K562 (cell line): Measurements from ENCODE around the gene HMG20B. TPM values are rescaled to one million over a fixed set of nuclear protein-coding genes. Genes with fewer than 3 reads are reported as not detected.
A peak's percentile ranks its signal among the peaks of the same experiment; 100 is the strongest.

Experiments used
- CBX5 ChIP-seq: IDR thresholded peaks from 2 replicates; pipeline ENCODE4 v1.6.1; 2014; ENCODE audit warnings: low read depth, borderline replicate concordance
- CHD4 ChIP-seq: fragments of 200-600 bp; sonication (generic); IDR thresholded peaks from 3 replicates; pipeline ENCODE4 v1.6.1; 2012; ENCODE audit warnings: low read depth, mild to moderate bottlenecking, mixed read lengths, low read length, inconsistent platforms; ENCODE audit not compliant: insufficient read depth, insufficient replicate concordance, poor library complexity, severe bottlenecking
- CREB1 ChIP-seq, 2 experiments: sonication (generic) in 1 of 2; formaldehyde crosslinking in 1 of 2; IDR thresholded peaks; 2 replicates each; pipeline versions ENCODE4 v1.6.1 to v1.8.0; 2012 to 2022; ENCODE audit warnings: inconsistent platforms in 1 of 2, mild to moderate bottlenecking in 1 of 2, missing genetic modification reagents in 1 of 2, moderate library complexity in 1 of 2
- E2F6 ChIP-seq, 2 experiments: IDR thresholded peaks; 2 replicates each; pipeline ENCODE4 v1.6.1; 2011; ENCODE audit warnings: borderline replicate concordance in 1 of 2, control low read depth in 1 of 2, low read depth in 1 of 2, low read length in 1 of 2, mild to moderate bottlenecking in 1 of 2, mixed read lengths in 1 of 2, moderate library complexity in 1 of 2; ENCODE audit not compliant: insufficient read depth in 1 of 2, insufficient read length in 1 of 2, poor library complexity in 1 of 2, severe bottlenecking in 1 of 2; ENCODE audit errors: extremely low read depth in 1 of 2
- GTF3C2 ChIP-seq: IDR thresholded peaks from 3 replicates; pipeline ENCODE4 v1.6.1; 2011; ENCODE audit warnings: borderline replicate concordance, mild to moderate bottlenecking, moderate library complexity; ENCODE audit not compliant: insufficient read length; ENCODE audit errors: extremely low read depth
- KDM2B ChIP-seq: fragments of 250-450 bp; sonication (Bioruptor Pico); IDR thresholded peaks from 2 replicates; pipeline ENCODE4 v1.8.0; 2021; ENCODE audit warnings: mild to moderate bottlenecking, moderate library complexity
- L3MBTL2 ChIP-seq: fragments of 450-650 bp; IDR thresholded peaks from 2 replicates; pipeline ENCODE4 v1.6.1; 2016; ENCODE audit warnings: mild to moderate bottlenecking, moderate library complexity
- MAFF ChIP-seq: IDR thresholded peaks from 2 replicates; pipeline ENCODE4 v1.6.1; 2012; ENCODE audit warnings: low read length, improper control_type of control experiment
- PATZ1 ChIP-seq: fragments of 250-450 bp; sonication (Bioruptor Pico); IDR thresholded peaks from 2 replicates; pipeline ENCODE4 v1.5.0; 2020; ENCODE audit warnings: mild to moderate bottlenecking, borderline replicate concordance
- PHF21A ChIP-seq: fragments of 450-650 bp; IDR thresholded peaks from 2 replicates; pipeline ENCODE4 v1.6.1; 2017; ENCODE audit warnings: low read depth, borderline replicate concordance
- PHF8 ChIP-seq: fragments of 200-600 bp; sonication (generic); IDR thresholded peaks from 2 replicates; pipeline ENCODE4 v1.6.1; 2012; ENCODE audit warnings: mixed run types, mild to moderate bottlenecking, inconsistent platforms, low read length, moderate library complexity, borderline replicate concordance
- RBFOX2 ChIP-seq: fragments of 200-400 bp; formaldehyde crosslinking; IDR thresholded peaks from 2 replicates; pipeline ENCODE4 v1.6.1; 2017; ENCODE audit warnings: low read depth, mild to moderate bottlenecking, low read length, moderate library complexity
- RBM14 ChIP-seq: fragments of 200-400 bp; formaldehyde crosslinking; IDR thresholded peaks from 2 replicates; pipeline ENCODE4 v1.6.1; 2018; ENCODE audit warnings: low read depth, mild to moderate bottlenecking, low read length, moderate library complexity, borderline replicate concordance; ENCODE audit not compliant: insufficient read depth
- SPI1 ChIP-seq: IDR thresholded peaks from 2 replicates; pipeline ENCODE4 v1.6.1; 2011; ENCODE audit warnings: low read depth, low read length, control low read depth, borderline replicate concordance
- SRSF9 ChIP-seq: fragments of 200-400 bp; formaldehyde crosslinking; IDR thresholded peaks from 2 replicates; pipeline ENCODE4 v1.6.1; 2017; ENCODE audit warnings: low read depth, low read length, borderline replicate concordance
- TAF1 ChIP-seq: IDR thresholded peaks from 2 replicates; pipeline ENCODE4 v1.6.1; 2011; ENCODE audit warnings: mild to moderate bottlenecking, low read length, moderate library complexity; ENCODE audit not compliant: insufficient read depth, control insufficient read depth, severe bottlenecking; ENCODE audit errors: extremely low read depth
- TCFL5 ChIP-seq: fragments of 250-450 bp; sonication (Bioruptor Pico); conservative IDR thresholded peaks from 2 replicates; pipeline ENCODE4 v1.6.1; 2021; ENCODE audit warnings: mild to moderate bottlenecking, moderate library complexity, matching md5 sums
- TFAP4 ChIP-seq: sonication (generic); formaldehyde crosslinking; IDR thresholded peaks from 2 replicates; pipeline ENCODE4 v1.8.0; 2022; ENCODE audit warnings: missing genetic modification reagents, mild to moderate bottlenecking, moderate library complexity, borderline replicate concordance
- ZC3H11A ChIP-seq: IDR thresholded peaks from 2 replicates; pipeline ENCODE4 v1.6.1; 2012; ENCODE audit warnings: low read depth, low read length, improper control_type of control experiment
- ZNF778 ChIP-seq: fragments of 450-650 bp; formaldehyde crosslinking; IDR thresholded peaks from 2 replicates; pipeline ENCODE4 v1.4.0; 2020; ENCODE audit warnings: mild to moderate bottlenecking, moderate library complexity
- polyA plus RNA-seq, 8 experiments: library from polyadenylated mRNA; depleted of rRNA in 4 of 8; stranded (reverse) in 5 of 8; unstranded in 3 of 8; fragments of >200 nt; fragmentation: Nextera tagmentation in 2 of 8; fragmentation: Illumina TruSeq in 1 of 8; extraction: Ambion mirVana in 2 of 8; extraction: Trizol in 1 of 8; gene quantifications; 2 replicates each; pipeline versions ENCODE4 v1.2.1 to v1.2.3, GENCODE V29; 2011 to 2014; ENCODE audit warnings: inconsistent platforms in 1 of 8, missing spikeins in 1 of 8
- total RNA-seq, 7 experiments: library from RNA; depleted of rRNA in 6 of 7; stranded (reverse); fragments of >200 nt in 6 of 7; fragmentation: Illumina TruSeq in 2 of 7; extraction: Trizol in 2 of 7; gene quantifications; 2 replicates each; pipeline versions ENCODE4 v1.2.1 to v1.2.3, GENCODE V29; 2011 to 2021; ENCODE audit warnings: low replicate concordance in 1 of 7

The HMG20B gene
- total and polyA plus RNA-seq, 9 of the 15 experiments (the other 6 are each of a cell fraction or from before 2014, with no cell fraction given), result 0.35 to 172 (median 38.6) TPM

- TF ChIP-seq TFAP4 (CRISPR knock-in tag) (no peak), SRSF9 (no peak), L3MBTL2 (no peak), TAF1 (peak; percentile 16), MAFF (no peak), ZNF778 (CRISPR knock-in tag) (no peak), PATZ1 (CRISPR knock-in tag) (no peak), CBX5 (no peak), TCFL5 (CRISPR knock-in tag) (no peak), KDM2B (CRISPR knock-in tag) (no peak), CHD4 (no peak), RBM14 (no peak), RBFOX2 (no peak), ZC3H11A (no peak), E2F6 (IDR thresholded peaks at IDR 0.05; ENCODE audit: borderline replicate concordance in 1 of 2, extremely low read depth in 1 of 2, insufficient read depth in 1 of 2, insufficient read length in 1 of 2, low read depth in 1 of 2, low read length in 1 of 2, poor library complexity in 1 of 2, severe bottlenecking in 1 of 2) (peak in 1 of 2 experiments; percentile 58), PHF8 (no peak), PHF21A (no peak), SPI1 (peak; percentile 93), GTF3C2 (no peak), CREB1 (IDR thresholded peaks at IDR 0.05) (no peak), CREB1 (CRISPR knock-in tag; IDR thresholded peaks at IDR 0.05) (no peak)
Measured at GRCh38 chr19:3608079-3608641, 35.4 kb downstream of the HMG20B start (continued).
